HL-60/S4 treated with phorbol 12-myristate 13-acetate at 8.2 ng/mL for 4 days and 3 days (cell line): ENCODE measurements around the gene COL5A1.

Experiments
- in situ Hi-C: fragments of 300-500 bp; cut with MboI; formaldehyde crosslinking; loops from 2 replicates; pipeline ENCODE4 v1.15.0; 2022; ENCODE audit warnings: low sequenced_read_pairs

Gene COL5A1

GRCh38 chr9:134826336-134827285, 185.0 kb downstream of the COL5A1 start:
- in situ Hi-C loops = no loop called here

GRCh38 chr9:134827559-134827958, 186.0 kb downstream of the COL5A1 start:
- in situ Hi-C loops = no loop called here

GRCh38 chr9:134827993-134828392, 186.4 kb downstream of the COL5A1 start:
- in situ Hi-C loops = no loop called here

- in situ Hi-C loops = no loop called here
Measured at GRCh38 chr9:134828892-134829291, 187.3 kb downstream of the COL5A1 start.

- in situ Hi-C loops = no loop called here
Measured at GRCh38 chr9:134829356-134829937, 187.8 kb downstream of the COL5A1 start.

- in situ Hi-C loops = no loop called here
Measured at GRCh38 chr9:134830126-134830525, 188.5 kb downstream of the COL5A1 start.

- in situ Hi-C loops = no loop called here
Measured at GRCh38 chr9:134830926-134831720, 189.5 kb downstream of the COL5A1 start.

- in situ Hi-C loops = no loop called here
Measured at GRCh38 chr9:134832471-134832870, 190.9 kb downstream of the COL5A1 start.

GRCh38 chr9:134833294-134833880, 191.8 kb downstream of the COL5A1 start:
- in situ Hi-C loops = no loop called here

GRCh38 chr9:134834217-134834956, 192.8 kb downstream of the COL5A1 start:
- in situ Hi-C loops = no loop called here

- in situ Hi-C loops = no loop called here
Measured at GRCh38 chr9:134834957-134835419, 193.4 kb downstream of the COL5A1 start.

GRCh38 chr9:134835448-134835847, 193.8 kb downstream of the COL5A1 start:
- in situ Hi-C loops = no loop called here

GRCh38 chr9:134835987-134836386, 194.4 kb downstream of the COL5A1 start:
- in situ Hi-C loops = no loop called here

GRCh38 chr9:134836406-134836970, 194.9 kb downstream of the COL5A1 start:
- in situ Hi-C loops = no loop called here

- in situ Hi-C loops = no loop called here
Measured at GRCh38 chr9:134837529-134837928, 195.9 kb downstream of the COL5A1 start.

GRCh38 chr9:134838651-134839454, 197.2 kb downstream of the COL5A1 start:
- in situ Hi-C loops = no loop called here

GRCh38 chr9:134839455-134840125, 198.0 kb downstream of the COL5A1 start:
- in situ Hi-C loops = no loop called here

- in situ Hi-C loops = no loop called here
Measured at GRCh38 chr9:134840511-134840910, 198.9 kb downstream of the COL5A1 start.
